ENCODE measurements around the gene NADSYN1.

Gene NADSYN1

DNA sequence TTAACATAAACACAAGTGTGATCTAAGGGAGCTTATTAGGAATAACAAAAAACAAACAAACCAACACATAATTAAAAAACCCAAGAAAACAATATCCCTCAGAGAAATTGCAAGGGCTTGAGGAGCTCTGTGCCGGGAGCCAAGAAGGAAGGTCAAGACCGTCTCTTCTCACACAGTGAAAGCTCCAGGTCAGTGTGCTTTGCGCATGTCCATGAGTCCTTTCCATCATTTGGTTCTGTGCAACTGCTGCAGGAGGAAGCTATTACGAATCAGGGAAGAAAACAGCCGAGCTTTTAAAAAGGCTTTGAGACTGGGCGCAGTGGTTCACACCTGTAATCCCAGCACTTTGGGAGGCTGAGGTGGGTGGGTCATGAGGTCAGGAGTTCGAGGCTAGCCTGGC lies 89.4 kb downstream of the NADSYN1 start:
- TF ChIP-seq, protein P1, sequence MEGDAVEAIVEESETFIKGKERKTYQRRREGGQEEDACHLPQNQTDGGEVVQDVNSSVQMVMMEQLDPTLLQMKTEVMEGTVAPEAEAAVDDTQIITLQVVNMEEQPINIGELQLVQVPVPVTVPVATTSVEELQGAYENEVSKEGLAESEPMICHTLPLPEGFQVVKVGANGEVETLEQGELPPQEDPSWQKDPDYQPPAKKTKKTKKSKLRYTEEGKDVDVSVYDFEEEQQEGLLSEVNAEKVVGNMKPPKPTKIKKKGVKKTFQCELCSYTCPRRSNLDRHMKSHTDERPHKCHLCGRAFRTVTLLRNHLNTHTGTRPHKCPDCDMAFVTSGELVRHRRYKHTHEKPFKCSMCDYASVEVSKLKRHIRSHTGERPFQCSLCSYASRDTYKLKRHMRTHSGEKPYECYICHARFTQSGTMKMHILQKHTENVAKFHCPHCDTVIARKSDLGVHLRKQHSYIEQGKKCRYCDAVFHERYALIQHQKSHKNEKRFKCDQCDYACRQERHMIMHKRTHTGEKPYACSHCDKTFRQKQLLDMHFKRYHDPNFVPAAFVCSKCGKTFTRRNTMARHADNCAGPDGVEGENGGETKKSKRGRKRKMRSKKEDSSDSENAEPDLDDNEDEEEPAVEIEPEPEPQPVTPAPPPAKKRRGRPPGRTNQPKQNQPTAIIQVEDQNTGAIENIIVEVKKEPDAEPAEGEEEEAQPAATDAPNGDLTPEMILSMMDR (IDR thresholded peaks at IDR 0.05) = no peak
- no peak overlapping the region for H3K4me2 ChIP-seq (ENCODE audit: low read length)

DNA sequence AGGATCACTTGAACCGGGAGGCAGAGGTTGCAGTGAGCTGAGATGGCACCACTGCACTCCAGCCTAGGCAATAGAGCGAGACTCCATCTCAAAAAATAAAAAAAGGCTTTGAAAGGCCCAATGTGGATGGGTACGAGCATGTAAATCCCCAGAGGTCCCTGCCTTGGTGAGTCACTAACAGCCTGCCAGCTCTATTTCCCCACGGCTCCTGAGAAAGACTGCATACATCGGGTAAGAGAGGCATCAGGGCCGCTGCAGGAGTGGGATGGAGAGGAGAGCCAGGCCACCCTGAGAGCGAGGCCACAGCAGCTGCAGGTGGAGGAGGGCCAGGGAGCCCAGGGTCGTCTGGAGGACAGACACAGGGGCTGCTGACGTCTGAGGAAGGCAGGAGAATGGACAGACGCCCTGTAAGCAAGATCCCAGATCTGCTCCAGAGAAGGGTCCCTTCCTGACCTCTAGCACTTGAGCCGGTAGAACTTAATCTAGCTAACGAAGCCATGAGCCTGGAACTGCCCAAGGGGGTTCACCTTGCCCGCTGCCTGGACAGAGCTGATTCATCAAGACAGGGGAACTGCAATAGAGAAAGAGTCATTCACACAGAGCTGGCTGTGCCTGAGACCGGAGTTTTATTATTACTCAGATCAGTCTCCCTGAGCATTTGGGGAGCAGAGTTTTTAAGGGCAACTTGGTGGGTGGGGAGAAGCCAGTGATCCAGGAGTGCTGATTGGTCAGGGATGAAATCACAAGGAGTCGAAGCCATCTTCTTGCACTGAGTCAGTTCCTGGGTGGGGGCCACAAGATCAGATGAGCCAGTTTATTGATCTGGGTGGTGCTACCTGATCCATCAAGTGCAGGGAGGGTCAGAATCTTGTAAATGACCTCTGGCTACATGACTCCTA lies 90.1 kb downstream of the NADSYN1 start:
- no peaks in the 10 kb centered on the region for H3K9me3 ChIP-seq (ENCODE audit: control insufficient read depth, low read length)
- TF ChIP-seq, protein P1 (IDR thresholded peaks at IDR 0.05) = no peak
- H3K4me2 ChIP-seq (ENCODE audit: low read length) = no peak overlapping the region
- no peaks in the 10 kb centered on the region for H3K27me3 ChIP-seq (ENCODE audit: control insufficient read depth, insufficient read depth, low read length)
- H3K36me3 ChIP-seq (ENCODE audit: control insufficient read depth, insufficient read depth, low read length) = no peaks in the 10 kb centered on the region
- H2AFZ ChIP-seq = no peak overlapping the region
- no peaks in the 10 kb centered on the region for H3K79me2 ChIP-seq
- H3K4me1 ChIP-seq = no peaks in the 10 kb centered on the region
- no peak overlapping the region for H3K9ac ChIP-seq
- H3K27ac ChIP-seq = no peak overlapping the region
- H3K4me3 ChIP-seq (ENCODE audit: low read depth, low read length) = no peak overlapping the region

More for the DNA sequence above, 89.4 kb downstream of the NADSYN1 start:
- H3K4me3 ChIP-seq (ENCODE audit: low read depth, low read length) = no peak overlapping the region
- H3K9me3 ChIP-seq (ENCODE audit: control insufficient read depth, low read length) = no peaks in the 10 kb centered on the region
- H3K79me2 ChIP-seq = no peaks in the 10 kb centered on the region
- no peak overlapping the region for H3K9ac ChIP-seq
- no peaks in the 10 kb centered on the region for H3K27me3 ChIP-seq (ENCODE audit: control insufficient read depth, insufficient read depth, low read length)
- H3K4me1 ChIP-seq = no peaks in the 10 kb centered on the region
- no peaks in the 10 kb centered on the region for H3K36me3 ChIP-seq (ENCODE audit: control insufficient read depth, insufficient read depth, low read length)
- H2AFZ ChIP-seq = no peak overlapping the region
- no peak overlapping the region for H3K27ac ChIP-seq

DNA sequence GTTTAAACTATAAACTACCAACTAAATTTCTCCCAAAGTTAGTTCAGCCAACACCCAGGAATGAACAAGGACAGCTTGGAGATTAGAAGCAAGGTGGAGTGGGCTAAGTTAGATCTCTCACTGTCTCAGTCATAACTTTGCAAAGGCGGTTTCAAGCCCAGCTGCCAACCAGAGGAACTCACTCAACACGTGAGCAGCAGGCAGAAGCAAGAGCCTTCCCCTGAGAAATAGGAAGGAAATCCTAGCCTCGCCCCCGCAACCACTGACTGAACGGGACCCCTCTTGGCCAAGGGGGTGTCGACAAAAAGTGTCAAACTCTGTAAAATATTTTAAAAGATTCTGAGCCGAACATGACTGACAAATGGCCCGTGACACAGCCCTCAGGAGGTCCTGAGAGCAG lies 90.9 kb downstream of the NADSYN1 start:
- H3K9me3 ChIP-seq (ENCODE audit: control insufficient read depth, low read length) = no peaks in the 10 kb centered on the region
- no peak overlapping the region for H3K9ac ChIP-seq
- no peak overlapping the region for H3K27ac ChIP-seq
- no peak overlapping the region for H2AFZ ChIP-seq
- H3K4me3 ChIP-seq (ENCODE audit: low read depth, low read length) = no peak overlapping the region
- TF ChIP-seq, protein P1 (IDR thresholded peaks at IDR 0.05) = no peak
- H3K79me2 ChIP-seq = no peaks in the 10 kb centered on the region
- no peak overlapping the region for H3K4me2 ChIP-seq (ENCODE audit: low read length)
- no peaks in the 10 kb centered on the region for H3K36me3 ChIP-seq (ENCODE audit: control insufficient read depth, insufficient read depth, low read length)
- no peaks in the 10 kb centered on the region for H3K27me3 ChIP-seq (ENCODE audit: control insufficient read depth, insufficient read depth, low read length)
- H3K4me1 ChIP-seq = no peaks in the 10 kb centered on the region

DNA sequence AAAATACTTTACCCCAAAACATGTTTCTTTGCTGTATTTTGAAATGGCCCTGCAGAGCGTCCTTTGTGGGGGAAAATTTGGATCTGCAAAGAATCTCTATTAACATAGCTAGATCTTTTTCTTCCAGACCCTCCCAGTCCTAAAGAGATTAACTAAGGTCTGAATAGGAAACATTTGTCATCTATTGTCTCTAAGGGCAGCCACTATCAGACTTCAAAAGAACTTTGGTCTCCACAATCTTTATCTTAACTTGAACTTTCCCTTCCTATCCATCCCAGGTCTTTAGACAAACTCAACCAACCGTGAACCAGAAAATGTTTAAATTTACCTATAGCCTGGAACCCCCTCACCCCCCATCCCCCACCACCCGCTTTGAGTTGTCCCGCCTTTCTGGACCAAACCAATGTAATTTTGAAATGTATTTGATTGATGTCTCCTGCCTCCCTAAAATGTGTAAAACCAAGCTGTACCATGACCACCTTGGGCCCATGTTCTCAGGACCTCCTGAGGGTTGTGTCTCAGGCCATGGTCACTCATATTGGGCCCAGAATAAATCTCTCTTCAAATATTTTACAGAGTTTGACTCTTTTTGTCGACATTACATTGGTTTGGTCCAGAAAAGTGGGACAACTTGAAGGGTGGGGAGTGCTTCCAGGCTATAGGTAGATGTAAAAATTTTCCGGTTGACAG lies 91.7 kb downstream of the NADSYN1 start:
- TF ChIP-seq, protein P1 (IDR thresholded peaks at IDR 0.05) = no peak

More for the DNA sequence above, 91.7 kb downstream of the NADSYN1 start:
- Histone ChIP-seq H3K79me2 (no peaks in the 10 kb centered on the region), H3K4me2 (ENCODE audit: low read length) (no peak overlapping the region), H3K27ac (no peak overlapping the region), H2AFZ (no peak overlapping the region), H3K4me1 (no peaks in the 10 kb centered on the region), H3K36me3 (ENCODE audit: control insufficient read depth, insufficient read depth, low read length) (no peaks in the 10 kb centered on the region), H3K9me3 (ENCODE audit: control insufficient read depth, low read length) (no peaks in the 10 kb centered on the region), H3K9ac (no peak overlapping the region), H3K4me3 (ENCODE audit: low read depth, low read length) (no peak overlapping the region), H3K27me3 (ENCODE audit: control insufficient read depth, insufficient read depth, low read length) (no peaks in the 10 kb centered on the region)
